HL-60 (cell line): Measurements from ENCODE around the gene LRRN1.

ENCODE experiments used
- DNase-seq, 2 experiments: peaks; one replicate each; pipeline ENCODE4 v3.0.0-alpha.2; 2010 to 2020; ENCODE audit warnings: low read depth in 1 of 2, low spot score in 1 of 2
- H3K27ac ChIP-seq: fragments of 250-450 bp; sonication (Bioruptor Pico); replicated peaks from 2 replicates; pipeline ENCODE4 v1.5.1; 2020; ENCODE audit warnings: mild to moderate bottlenecking, moderate library complexity
- H3K27me3 ChIP-seq: fragments of 250-450 bp; sonication (Bioruptor Pico); 2 replicates; pipeline ENCODE4 v1.5.1; 2021; ENCODE audit warnings: mild to moderate bottlenecking, moderate library complexity; ENCODE audit not compliant: insufficient read depth, poor library complexity, severe bottlenecking
- H3K4me3 ChIP-seq: replicated peaks from 2 replicates; pipeline ENCODE4 v1.5.1; 2011; ENCODE audit warnings: mild to moderate bottlenecking, control low read depth, low read length; ENCODE audit not compliant: insufficient read depth
- GABPA ChIP-seq: IDR thresholded peaks from 2 replicates; pipeline ENCODE4 v1.6.1; 2012; ENCODE audit warnings: low read depth

The LRRN1 gene

DNA sequence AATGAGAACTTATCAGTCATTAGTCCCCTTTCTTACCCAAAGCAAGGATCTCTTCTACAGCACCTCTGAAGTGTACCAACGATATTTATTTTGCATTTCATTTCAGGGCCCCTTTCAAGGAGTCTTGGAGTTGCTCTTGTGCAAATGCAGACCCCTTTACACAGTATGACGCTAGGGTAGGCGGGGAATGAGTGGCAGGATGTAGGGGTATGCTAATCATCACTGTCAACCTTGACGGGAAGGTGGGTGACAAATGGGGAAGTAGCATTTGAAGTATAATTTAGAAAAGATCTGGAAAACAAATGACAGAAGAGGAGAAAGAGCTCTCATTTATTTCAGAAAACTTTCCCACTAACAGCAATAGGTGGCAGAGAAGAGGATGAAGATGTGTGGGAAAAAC, 94.4 kb downstream of the LRRN1 start:
- TF ChIP-seq GABPA: no peak
- Histone ChIP-seq H3K27me3 (no peaks in the 10 kb centered on the region), H3K4me3 (no peak overlapping the region), H3K27ac (no peak overlapping the region)
- no peak for DNase-seq
